ENCODE results near the gene TBC1D25. TPM values are rescaled to one million over a fixed set of nuclear protein-coding genes. Genes with fewer than 3 reads are reported as not detected.
A peak's percentile ranks its signal among the peaks of the same experiment; 100 is the strongest.
"Not testable (repeated sequence)": the region's sequence is repeated elsewhere in the genome, so short reads cannot be mapped to it uniquely, and the experiment has no call there.

The TBC1D25 gene
- total RNA-seq, 1 donor from 2014 or later: 13.9 TPM

DNA sequence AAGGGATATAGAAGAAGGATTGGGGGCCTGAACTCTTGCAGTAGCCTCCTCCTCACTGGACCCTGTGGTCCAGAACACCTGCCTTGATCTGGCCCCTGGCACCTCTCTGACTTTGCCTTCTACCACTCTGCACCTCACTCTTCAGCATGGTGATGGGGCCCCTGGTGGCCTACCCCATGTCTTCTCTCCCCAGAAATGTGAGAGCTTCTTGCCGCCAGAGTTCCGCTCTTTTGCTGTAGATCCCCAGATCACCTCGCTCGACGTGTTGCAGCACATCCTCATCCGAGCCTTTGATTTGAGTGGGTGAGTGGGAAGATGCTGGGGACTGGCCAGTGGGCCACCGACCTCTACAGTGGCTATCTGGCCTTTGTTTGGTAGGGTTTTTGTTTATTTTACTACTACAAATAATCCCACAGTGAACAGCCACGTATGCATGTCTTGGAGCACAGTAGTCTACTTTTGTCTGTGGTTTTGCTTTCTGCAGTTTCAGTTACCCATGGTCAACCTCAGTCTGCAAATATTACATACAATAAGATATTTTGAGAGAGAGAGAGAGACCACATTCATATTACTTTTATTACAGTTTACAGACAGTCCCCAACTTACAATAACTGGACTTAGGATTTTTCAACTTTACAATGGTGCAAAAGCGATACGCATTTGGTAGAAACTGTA, 1.8 kb downstream of the TBC1D25 start:
- no peak for DNase-seq (ENCODE audit: low spot score in 2 of 2, unreplicated experiment in 2 of 2)
- peaks cover 7% of the 10 kb centered on the region for H3K9me3 Mint-ChIP-seq
- TF ChIP-seq, protein P1, sequence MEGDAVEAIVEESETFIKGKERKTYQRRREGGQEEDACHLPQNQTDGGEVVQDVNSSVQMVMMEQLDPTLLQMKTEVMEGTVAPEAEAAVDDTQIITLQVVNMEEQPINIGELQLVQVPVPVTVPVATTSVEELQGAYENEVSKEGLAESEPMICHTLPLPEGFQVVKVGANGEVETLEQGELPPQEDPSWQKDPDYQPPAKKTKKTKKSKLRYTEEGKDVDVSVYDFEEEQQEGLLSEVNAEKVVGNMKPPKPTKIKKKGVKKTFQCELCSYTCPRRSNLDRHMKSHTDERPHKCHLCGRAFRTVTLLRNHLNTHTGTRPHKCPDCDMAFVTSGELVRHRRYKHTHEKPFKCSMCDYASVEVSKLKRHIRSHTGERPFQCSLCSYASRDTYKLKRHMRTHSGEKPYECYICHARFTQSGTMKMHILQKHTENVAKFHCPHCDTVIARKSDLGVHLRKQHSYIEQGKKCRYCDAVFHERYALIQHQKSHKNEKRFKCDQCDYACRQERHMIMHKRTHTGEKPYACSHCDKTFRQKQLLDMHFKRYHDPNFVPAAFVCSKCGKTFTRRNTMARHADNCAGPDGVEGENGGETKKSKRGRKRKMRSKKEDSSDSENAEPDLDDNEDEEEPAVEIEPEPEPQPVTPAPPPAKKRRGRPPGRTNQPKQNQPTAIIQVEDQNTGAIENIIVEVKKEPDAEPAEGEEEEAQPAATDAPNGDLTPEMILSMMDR (IDR thresholded peaks at IDR 0.05; ENCODE audit: unreplicated experiment): no peak
- H3K4me1 Mint-ChIP-seq: peaks cover 5% of the 10 kb centered on the region
- H3K27me3 Mint-ChIP-seq (ENCODE audit: low read depth): no peaks in the 10 kb centered on the region
- H3K36me3 Mint-ChIP-seq: peaks cover 10% of the 10 kb centered on the region
- peak overlapping the region; percentile 36 for H3K4me3 Mint-ChIP-seq
- H3K27ac Mint-ChIP-seq: peak overlapping the region; percentile 4

GRCh38 chrX:48548871-48549270, 9.4 kb downstream of the TBC1D25 start:
- H3K27ac Mint-ChIP-seq: no peak overlapping the region
- peaks cover 16% of the 10 kb centered on the region for H3K9me3 Mint-ChIP-seq
- no peak for DNase-seq (ENCODE audit: low spot score in 2 of 2, unreplicated experiment in 2 of 2)
- TF ChIP-seq, protein P1 (IDR thresholded peaks at IDR 0.05; ENCODE audit: unreplicated experiment): no peak
- peaks cover 23% of the 10 kb centered on the region for H3K36me3 Mint-ChIP-seq
- H3K4me1 Mint-ChIP-seq: no peaks in the 10 kb centered on the region
- H3K27me3 Mint-ChIP-seq (ENCODE audit: low read depth): no peaks in the 10 kb centered on the region
- H3K4me3 Mint-ChIP-seq: no peak overlapping the region

- Mint-ChIP-seq H3K36me3 (peaks cover 20% of the 10 kb centered on the region), H3K9me3 (peaks cover 10% of the 10 kb centered on the region), H3K27ac (peak overlapping the region; percentile 89)
- not testable (repeated sequence) for H3K4me1 Mint-ChIP-seq; H3K27me3 Mint-ChIP-seq (ENCODE audit: low read depth); H3K4me3 Mint-ChIP-seq; DNase-seq (ENCODE audit: low spot score in 2 of 2, unreplicated experiment in 2 of 2)
These were observed 16.3 kb downstream of the TBC1D25 start for GRCh38 chrX:48555731-48556325.

GRCh38 chrX:48558271-48558670, 18.8 kb downstream of the TBC1D25 start:
- Mint-ChIP-seq H3K27ac (no peak overlapping the region), H3K27me3 (ENCODE audit: low read depth) (no peaks in the 10 kb centered on the region), H3K4me1 (peaks cover 5% of the 10 kb centered on the region), H3K9me3 (peaks cover 10% of the 10 kb centered on the region), H3K36me3 (peaks cover 23% of the 10 kb centered on the region), H3K4me3 (no peak overlapping the region)
- TF ChIP-seq, protein P1 (IDR thresholded peaks at IDR 0.05; ENCODE audit: unreplicated experiment): no peak
- no peak for DNase-seq (ENCODE audit: low spot score in 2 of 2, unreplicated experiment in 2 of 2)

- Mint-ChIP-seq H3K9me3 (peaks cover 8% of the 10 kb centered on the region), H3K27me3 (ENCODE audit: low read depth) (no peaks in the 10 kb centered on the region), H3K4me3 (no peak overlapping the region), H3K36me3 (peaks cover 24% of the 10 kb centered on the region), H3K27ac (no peak overlapping the region), H3K4me1 (peaks cover 5% of the 10 kb centered on the region)
- DNase-seq (ENCODE audit: low spot score in 2 of 2, unreplicated experiment in 2 of 2): no peak
- TF ChIP-seq, protein P1 (IDR thresholded peaks at IDR 0.05; ENCODE audit: unreplicated experiment): no peak
These were observed 20.1 kb downstream of the TBC1D25 start for GRCh38 chrX:48559636-48560035.

DNA sequence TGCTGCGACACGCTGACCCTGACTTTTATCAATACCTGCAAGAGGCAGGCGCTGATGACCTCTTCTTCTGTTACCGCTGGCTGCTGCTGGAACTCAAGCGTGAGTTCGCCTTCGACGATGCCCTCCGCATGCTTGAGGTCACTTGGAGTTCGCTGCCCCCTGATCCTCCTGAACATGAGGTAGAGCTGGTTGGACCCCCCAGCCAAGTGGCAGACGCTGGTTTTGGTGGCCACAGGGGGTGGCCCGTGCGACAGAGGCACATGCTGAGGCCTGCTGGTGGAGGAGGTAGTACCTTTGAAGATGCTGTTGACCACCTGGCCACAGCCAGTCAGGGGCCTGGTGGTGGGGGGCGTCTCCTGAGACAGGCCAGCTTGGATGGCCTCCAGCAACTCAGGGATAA, 20.5 kb downstream of the TBC1D25 start:
- Mint-ChIP-seq H3K27ac (no peak overlapping the region), H3K36me3 (peaks cover 21% of the 10 kb centered on the region), H3K27me3 (ENCODE audit: low read depth) (no peaks in the 10 kb centered on the region), H3K4me3 (no peak overlapping the region), H3K4me1 (peaks cover 5% of the 10 kb centered on the region), H3K9me3 (peaks cover 5% of the 10 kb centered on the region)
- TF ChIP-seq, protein P1 (IDR thresholded peaks at IDR 0.05; ENCODE audit: unreplicated experiment): no peak
- DNase-seq (ENCODE audit: low spot score in 2 of 2, unreplicated experiment in 2 of 2): no peak
